DMS79 treated with DMSO at 0.1 percent for 48 hours (cell line): ENCODE results near the gene ILF2.
A peak's percentile ranks its signal among the peaks of the same experiment; 100 is the strongest.
"Not testable (repeated sequence)": the region's sequence is repeated elsewhere in the genome, so short reads cannot be mapped to it uniquely, and the experiment has no call there.

Experiments used
- DNase-seq: peaks from one replicate; lab custom pipeline; 2025; lab: John Stamatoyannopoulos, UW

The ILF2 gene

GRCh38 chr1:153670859-153671627 is at the start of gene ILF2:
Gene ILF2 (minus strand): TSS chr1:153670993. CDS start chr1:153670922, 71 bp downstream.
- peak; percentile 99 for DNase-seq

- no peak for DNase-seq
These were observed 46.5 kb upstream of the ILF2 start for GRCh38 chr1:153717330-153717729.

GRCh38 chr1:153716211-153716610 is 45.4 kb upstream of the ILF2 start:
- DNase-seq, result not testable (repeated sequence)

GRCh38 chr1:153711026-153711425 is 40.2 kb upstream of the ILF2 start:
- no peak for DNase-seq

GRCh38 chr1:153705484-153705883 is 34.7 kb upstream of the ILF2 start:
- DNase-seq, result no peak

- no peak for DNase-seq
These were observed 29.0 kb upstream of the ILF2 start for GRCh38 chr1:153699768-153700167.

- DNase-seq, result no peak
These were observed 28.3 kb upstream of the ILF2 start for GRCh38 chr1:153698923-153699714.

- no peak for DNase-seq
These were observed 27.5 kb upstream of the ILF2 start for GRCh38 chr1:153698020-153698922.

- DNase-seq, result no peak
These were observed 26.6 kb upstream of the ILF2 start for GRCh38 chr1:153697191-153698019.

GRCh38 chr1:153696741-153697140 is 25.9 kb upstream of the ILF2 start:
- no peak for DNase-seq

- DNase-seq, result no peak
These were observed 22.7 kb upstream of the ILF2 start for GRCh38 chr1:153693466-153693865.

- DNase-seq, result no peak
These were observed 18.0 kb upstream of the ILF2 start for GRCh38 chr1:153688736-153689328.

- no peak for DNase-seq
These were observed 17.5 kb upstream of the ILF2 start for GRCh38 chr1:153688276-153688675.

- no peak for DNase-seq
These were observed 16.7 kb upstream of the ILF2 start for GRCh38 chr1:153687346-153688125.

GRCh38 chr1:153685544-153686340 is 14.9 kb upstream of the ILF2 start:
- DNase-seq, result no peak

GRCh38 chr1:153684892-153685291 is 14.1 kb upstream of the ILF2 start:
- no peak for DNase-seq

GRCh38 chr1:153683854-153684253 is 13.1 kb upstream of the ILF2 start:
- no peak for DNase-seq

GRCh38 chr1:153682730-153683129 is 11.9 kb upstream of the ILF2 start:
- DNase-seq, result no peak

GRCh38 chr1:153680120-153680403 is 9.3 kb upstream of the ILF2 start:
- DNase-seq, result no peak
